NCI-H2196 treated with DMSO at 0.1 percent for 48 hours (cell line): ENCODE results near the gene ENKD1.

Experiments used
- DNase-seq: peaks from one replicate; lab custom pipeline; 2025; ENCODE audit not compliant: unreplicated experiment; lab: John Stamatoyannopoulos, UW

The ENKD1 gene

GRCh38 chr16:67664258-67664657 lies 2.3 kb downstream of the ENKD1 start:
- no peak for DNase-seq

DNA sequence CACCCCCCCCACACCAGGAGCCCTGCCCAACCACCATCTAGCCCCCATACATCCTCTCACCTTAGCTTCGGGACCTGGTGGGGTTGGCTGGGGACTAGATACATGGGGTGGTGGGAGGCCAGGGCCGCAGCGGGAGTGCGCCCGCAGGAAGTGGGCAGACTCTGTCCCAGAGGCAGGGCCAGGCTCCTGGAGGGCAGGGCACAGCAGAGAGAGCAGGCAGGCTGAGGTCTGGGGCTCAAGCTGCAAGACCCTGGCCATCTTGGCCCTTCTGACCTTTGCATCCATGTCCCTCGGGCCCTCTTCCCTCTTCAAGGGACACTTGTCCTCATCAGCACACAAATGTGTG lies 2.7 kb downstream of the ENKD1 start:
- no peak for DNase-seq

DNA sequence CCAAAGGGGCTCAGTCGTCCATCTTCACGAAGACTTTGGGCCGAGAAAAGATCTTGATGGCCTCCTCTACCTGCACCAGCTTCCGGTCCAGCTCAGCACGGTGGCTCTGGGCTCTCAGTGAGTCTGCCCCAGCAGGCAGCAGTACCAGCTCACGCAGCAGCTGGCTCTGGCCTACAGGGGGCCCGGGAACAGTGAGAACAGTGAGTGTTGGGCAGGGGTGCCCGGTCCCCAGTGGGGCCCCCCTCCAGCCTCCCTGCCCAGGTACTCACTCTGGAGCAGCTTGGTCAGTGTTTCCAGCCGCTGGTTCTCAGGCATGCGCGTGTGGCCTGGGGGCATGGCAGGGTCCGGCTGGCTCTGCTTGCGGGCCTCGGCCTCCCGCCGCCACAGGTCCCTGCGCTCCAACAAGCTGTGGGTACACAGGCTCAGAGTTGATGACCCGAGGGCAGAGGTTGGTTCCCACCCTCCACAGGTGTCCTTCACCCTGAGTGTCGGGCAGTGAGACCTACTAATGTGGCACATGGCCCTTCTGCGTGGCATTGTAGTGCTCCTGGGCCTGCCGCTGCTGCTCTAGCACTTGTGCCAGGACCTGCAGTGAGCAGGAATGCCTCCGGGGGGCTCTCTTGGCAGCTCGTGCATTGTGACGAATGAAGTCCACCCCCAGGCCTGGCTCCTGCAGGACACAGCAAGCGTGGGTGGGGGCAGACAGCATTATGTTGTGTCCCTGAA lies 3.2 kb downstream of the ENKD1 start:
- DNase-seq, result no peak

GRCh38 chr16:67662653-67663010 lies 3.9 kb downstream of the ENKD1 start:
- DNase-seq, result no peak

GRCh38 chr16:67661886-67662652 lies 4.5 kb downstream of the ENKD1 start:
- DNase-seq, result no peak

DNA sequence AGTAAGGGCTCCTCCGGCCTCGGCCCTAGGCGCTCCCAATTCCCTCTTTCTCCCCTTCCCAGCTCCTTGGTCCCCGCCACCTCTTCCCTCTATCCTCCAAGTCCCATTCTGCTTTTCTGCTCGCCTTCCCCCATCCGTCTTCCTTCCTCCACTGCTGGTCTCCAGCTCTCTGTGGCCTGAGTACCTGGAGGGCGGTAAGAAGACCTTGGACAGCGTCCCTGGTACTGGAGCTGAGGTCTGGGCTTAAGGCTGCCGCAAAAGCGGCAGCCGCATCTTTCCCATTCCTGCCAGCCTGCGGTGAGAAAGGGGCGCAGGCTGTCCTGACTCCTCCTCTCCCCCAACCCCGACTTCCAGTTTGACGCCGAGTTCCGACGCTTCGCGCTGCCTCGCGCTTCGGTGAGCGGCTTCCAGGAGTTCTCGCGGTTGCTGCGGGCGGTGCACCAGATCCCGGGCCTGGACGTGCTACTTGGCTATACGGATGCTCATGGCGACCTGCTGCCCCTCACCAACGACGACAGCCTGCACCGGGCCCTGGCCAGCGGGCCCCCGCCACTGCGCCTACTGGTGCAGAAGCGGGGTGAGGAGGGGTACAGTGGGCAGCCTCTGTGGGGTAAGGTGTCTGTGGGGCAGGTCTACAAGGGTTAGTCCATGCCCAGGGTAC lies 5.3 kb downstream of the ENKD1 start:
- no peak for DNase-seq

DNA sequence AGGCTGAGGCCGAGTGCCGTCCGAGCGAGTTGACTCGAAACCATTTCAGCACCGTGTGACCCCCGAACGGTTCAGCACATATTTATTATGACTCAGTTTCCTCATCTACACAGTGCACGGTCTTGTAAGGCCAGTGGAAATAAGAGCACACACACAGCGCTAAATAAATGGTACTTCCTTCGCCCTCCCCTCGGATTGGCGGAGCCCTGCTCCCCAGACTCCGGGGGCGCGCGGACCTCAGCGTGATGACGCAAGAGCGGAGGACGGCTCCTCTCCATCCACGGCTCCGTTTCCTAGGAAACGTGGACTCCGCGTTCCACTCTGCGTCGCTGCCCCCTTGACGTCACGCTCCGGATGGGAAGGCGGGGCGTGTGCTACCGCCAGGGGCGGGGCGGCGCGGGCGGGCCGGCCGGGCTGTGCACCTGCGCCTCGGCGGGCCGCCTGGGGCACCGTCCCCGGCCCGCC lies 6.0 kb downstream of the ENKD1 start, which contains the start of gene PARD6A:
TSS of gene PARD6A (plus strand) at position 397 of the 465 bp plus-strand sequence. CDS start 79 bp downstream, outside the sequence.
- peak; percentile 66 for DNase-seq

- peak; percentile 45 for DNase-seq
These were observed 6.6 kb downstream of the ENKD1 start, which contains the start of gene ACD for GRCh38 chr16:67659675-67660563. Gene ACD, minus strand, starts transcription at chr16:67660260. Its CDS starts 40 bp downstream, at chr16:67660220.

DNA sequence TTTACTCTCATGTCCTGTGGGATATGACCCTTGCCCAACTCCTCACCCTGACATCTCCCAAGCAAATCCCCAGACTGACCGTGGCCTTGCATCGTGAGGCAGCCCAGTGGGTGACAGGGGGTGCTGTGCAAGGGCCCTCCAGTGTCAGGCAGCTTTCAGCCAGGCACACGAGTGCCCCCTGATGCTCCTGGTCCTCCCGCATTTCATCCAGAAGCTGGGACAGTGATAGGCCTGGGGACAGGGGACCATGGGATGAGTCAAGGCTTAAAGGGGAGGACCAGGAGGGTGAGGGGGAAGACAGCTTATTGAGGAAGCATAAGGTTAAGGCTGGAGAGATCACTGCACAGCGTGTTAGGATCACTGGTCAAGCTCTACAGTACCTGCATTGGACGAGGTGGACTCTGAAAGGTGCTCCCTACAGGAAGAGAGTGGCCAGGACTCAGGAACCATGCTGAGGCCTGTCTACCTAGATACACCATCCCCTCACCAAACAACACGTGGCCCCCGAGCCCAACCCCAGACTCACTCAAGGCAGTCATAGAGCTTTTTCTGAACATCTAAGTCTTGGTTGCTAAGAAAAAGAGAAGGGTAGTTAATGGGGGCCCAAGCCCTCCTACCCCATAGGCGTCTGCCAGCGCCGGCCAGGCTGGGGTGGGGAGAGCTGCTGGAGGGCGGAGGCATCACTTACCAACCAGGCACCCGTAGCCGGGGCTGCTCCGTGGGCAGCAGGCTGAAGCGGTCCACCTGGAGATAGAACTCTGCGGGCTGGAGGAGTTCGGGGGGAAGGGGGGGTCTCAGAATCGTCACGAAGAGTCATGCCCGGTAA lies 7.5 kb downstream of the ENKD1 start:
- no peak for DNase-seq

GRCh38 chr16:67657751-67658518 lies 8.6 kb downstream of the ENKD1 start:
- no peak for DNase-seq

DNA sequence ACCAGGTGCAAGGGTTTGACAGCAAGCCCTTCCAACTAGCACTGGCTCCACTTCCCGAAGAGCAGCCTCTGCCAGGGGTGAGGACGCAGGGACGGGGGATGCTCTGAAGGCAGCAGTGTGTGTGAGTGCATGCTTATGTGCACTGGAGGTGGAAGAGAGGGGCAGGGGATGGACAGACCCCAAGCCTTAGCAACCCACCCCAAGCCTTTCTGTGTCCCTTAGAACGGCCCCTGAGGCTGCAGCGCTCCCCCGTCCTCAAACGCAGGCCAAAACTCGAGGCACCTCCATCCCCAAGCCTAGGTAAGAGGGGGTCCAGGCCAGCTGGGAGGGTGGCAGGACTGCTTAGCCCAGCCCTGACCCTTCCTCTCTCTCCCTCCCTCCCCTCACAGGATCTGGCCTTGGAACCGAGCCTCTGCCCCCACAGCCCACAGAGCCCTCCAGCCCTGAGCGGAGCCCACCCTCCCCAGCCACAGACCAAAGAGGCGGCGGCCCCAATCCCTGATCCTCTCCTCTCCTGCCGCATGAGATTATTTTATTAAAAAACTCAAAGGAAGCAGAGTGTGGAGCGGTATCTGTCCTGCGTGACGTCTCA lies 9.4 kb downstream of the ENKD1 start:
- no peak for DNase-seq

DNA sequence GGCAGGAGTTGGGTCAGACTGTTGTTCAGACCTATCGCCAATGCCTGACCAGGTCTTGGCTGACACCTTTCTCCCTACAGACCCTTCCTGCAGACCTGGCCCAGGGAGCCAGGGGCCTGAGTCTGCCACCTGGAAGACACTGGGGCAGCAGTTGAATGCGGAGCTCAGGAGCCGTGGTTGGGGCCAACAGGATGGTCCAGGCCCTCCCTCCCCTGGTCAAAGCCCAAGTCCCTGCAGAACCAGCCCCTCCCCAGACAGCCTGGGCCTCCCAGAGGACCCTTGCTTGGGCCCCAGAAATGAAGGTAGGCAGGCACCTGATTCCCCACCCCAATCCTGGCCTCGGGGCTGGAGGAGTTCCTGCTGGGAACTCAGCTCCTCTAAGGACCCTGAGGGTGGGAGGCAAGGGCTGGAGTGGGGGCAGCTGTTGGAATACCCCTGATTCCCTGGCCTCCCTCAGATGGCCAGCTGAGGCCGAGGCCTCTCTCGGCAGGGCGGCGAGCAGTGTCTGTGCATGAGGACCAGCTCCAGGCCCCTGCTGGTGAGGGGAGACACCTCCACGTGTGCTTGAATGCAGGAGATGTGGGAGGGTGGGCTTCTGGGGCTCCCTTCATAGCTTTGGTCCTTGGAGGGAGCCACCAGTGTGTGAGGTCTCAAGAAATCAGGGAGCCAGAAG lies 10.1 kb downstream of the ENKD1 start:
- no peak for DNase-seq

- DNase-seq, result no peak
These were observed 11.2 kb downstream of the ENKD1 start for GRCh38 chr16:67655363-67655762.

DNA sequence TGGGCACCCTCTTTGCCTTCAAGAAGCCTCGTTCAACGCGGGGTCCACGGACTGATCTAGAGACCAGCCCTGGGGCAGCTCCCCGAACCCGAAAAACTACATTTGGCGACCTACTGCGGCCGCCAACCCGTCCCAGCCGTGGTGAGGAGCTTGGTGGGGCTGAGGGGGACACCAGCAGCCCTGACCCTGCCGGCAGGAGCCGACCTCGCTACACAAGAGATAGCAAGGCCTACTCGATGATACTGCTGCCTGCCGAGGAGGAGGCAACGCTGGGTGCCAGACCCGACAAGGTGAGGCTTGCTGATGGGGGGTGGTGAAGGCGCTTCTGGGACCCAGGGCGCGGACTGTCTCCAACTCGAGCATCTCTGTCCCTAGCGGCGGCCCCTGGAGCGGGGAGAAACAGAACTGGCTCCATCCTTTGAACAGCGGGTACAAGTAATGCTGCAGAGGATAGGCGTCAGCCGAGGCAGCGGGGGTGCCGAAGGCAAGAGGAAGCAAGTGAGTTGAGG lies 12.1 kb downstream of the ENKD1 start:
- DNase-seq, result no peak

- DNase-seq, result no peak
These were observed 12.7 kb downstream of the ENKD1 start for GRCh38 chr16:67653789-67654402.

DNA sequence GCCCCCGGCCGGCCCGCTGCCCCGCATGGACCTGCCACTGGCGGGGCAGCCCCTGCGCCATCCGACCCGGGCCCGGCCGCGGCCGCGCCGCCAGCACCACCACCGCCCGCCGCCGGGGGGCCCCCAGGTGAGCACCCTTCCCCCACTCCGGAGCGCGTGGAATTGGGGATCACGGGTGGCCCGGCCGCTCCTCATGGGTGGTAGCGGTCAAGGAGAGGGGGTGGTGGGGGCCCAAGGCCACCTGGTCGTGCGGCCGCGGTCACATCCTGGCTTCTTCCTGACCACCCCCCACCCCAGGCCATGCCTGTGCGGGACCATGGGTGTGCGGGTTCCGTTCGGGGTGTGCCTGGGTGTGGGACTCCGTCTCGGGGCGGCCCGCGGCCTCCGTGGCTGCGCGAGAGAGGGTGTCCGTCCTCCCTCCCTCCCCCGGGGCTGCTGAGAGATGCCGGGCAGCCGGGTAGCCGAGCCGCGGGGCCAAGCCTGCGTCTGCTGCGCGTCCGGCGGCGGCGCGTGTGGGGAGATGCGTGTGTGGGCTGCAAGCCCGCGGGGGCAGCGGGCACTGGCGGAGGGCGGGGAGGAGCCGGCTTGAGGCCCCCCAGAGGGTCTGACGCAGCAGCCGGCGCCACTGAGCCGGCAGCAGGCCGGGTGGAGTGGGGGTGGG lies 13.3 kb downstream of the ENKD1 start:
- DNase-seq, result no peak

DNA sequence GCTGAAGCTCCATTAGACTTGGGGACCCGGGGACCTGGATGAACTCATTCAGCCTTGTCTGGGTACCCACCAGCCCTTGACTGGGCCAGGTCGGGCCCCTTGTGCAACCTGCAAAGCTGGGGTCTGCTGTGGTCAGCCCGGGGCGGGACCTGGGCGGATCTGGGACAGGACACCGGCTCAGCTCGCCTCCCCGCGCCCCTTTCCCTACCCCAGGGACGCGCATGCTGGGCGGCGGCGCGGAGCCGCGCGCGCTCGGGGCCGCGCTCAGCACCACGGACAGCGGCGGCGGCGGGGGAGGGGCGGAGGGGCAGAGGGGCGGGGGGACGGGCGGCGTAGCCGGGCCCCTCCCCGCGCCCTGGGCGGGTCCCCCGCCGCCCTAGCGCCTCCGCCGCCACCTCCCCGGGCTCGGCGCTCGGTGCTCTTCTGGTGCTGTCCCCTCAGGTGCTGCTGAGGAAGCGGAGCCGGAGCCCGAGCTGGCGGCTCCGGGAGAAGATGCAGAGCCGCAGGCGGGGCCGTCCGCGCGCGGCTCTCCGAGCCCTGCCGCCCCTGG lies 13.9 kb downstream of the ENKD1 start:
- DNase-seq, result no peak
